Gastroesophageal sphincter (tissue), 3 donors: ENCODE measurements around the gene CDRT4.

Experiments
- EP300 ChIP-seq: sonication (generic); formaldehyde crosslinking; IDR thresholded peaks from one replicate; pipeline ENCODE4 v1.6.1; 2017; ENCODE audit warnings: antibody characterized with exemption, mild to moderate bottlenecking
- POLR2A ChIP-seq, 2 donors: fragments of 450-650 bp; IDR thresholded peaks; one replicate each; pipeline ENCODE4 v1.6.1; 2017; ENCODE audit warnings: antibody characterized with exemption in 2 of 2, mild to moderate bottlenecking in 2 of 2, moderate library complexity in 1 of 2
- POLR2AphosphoS5 ChIP-seq: sonication (generic); formaldehyde crosslinking; IDR thresholded peaks from one replicate; pipeline ENCODE4 v1.6.1; 2017; ENCODE audit warnings: antibody characterized with exemption
- TF ChIP-seq, protein P1 (sequence below), 4 experiments: fragments of 200-600 bp in 2 of 4; fragments of 450-650 bp in 2 of 4; sonication (generic) in 1 of 4; IDR thresholded peaks; one replicate each; pipeline ENCODE4 v1.5.1; 2017 to 2019; ENCODE audit warnings: antibody characterized with exemption in 4 of 4, mild to moderate bottlenecking in 2 of 4, moderate library complexity in 2 of 4

DNA sequence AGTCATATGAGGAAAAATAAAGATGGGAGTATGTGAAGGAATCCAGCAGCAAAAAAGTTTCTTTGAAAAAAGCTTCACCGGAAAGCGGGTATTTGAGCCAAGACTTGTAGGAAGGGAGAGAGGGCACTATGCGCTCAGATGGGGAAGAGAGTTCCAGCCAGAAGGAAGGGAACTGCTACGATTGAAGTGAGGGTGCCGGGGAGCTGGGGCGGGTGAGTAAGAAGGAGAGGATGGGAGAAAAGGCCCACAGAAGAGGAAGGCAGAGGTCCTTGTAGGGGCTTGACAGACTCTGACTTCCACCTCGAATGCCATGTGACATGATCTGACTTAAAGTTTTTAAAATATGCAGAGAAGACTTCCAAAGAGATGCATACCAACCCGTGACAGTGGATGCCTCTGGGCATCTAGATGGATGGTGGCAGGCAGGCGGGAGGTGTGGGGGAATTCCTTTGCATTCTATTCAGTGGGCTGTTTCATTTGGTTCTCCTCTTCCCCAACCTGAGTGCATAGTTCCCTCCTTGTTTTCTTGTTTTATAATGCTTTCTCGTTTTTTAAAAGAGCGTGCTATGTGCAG, 44.9 kb downstream of the CDRT4 start:
- TF ChIP-seq, protein P1, sequence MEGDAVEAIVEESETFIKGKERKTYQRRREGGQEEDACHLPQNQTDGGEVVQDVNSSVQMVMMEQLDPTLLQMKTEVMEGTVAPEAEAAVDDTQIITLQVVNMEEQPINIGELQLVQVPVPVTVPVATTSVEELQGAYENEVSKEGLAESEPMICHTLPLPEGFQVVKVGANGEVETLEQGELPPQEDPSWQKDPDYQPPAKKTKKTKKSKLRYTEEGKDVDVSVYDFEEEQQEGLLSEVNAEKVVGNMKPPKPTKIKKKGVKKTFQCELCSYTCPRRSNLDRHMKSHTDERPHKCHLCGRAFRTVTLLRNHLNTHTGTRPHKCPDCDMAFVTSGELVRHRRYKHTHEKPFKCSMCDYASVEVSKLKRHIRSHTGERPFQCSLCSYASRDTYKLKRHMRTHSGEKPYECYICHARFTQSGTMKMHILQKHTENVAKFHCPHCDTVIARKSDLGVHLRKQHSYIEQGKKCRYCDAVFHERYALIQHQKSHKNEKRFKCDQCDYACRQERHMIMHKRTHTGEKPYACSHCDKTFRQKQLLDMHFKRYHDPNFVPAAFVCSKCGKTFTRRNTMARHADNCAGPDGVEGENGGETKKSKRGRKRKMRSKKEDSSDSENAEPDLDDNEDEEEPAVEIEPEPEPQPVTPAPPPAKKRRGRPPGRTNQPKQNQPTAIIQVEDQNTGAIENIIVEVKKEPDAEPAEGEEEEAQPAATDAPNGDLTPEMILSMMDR (IDR thresholded peaks at IDR 0.05) = no peak
- no peak for TF ChIP-seq POLR2AphosphoS5
- no peak for TF ChIP-seq POLR2A (IDR thresholded peaks at IDR 0.05)
- TF ChIP-seq EP300 = no peak
